Right atrium auricular region (tissue), 2 donors: ENCODE measurements around the gene OR13J1. TPM values are rescaled to one million over a fixed set of nuclear protein-coding genes. Genes with fewer than 3 reads are reported as not detected.
"Not testable (repeated sequence)": the region's sequence is repeated elsewhere in the genome, so short reads cannot be mapped to it uniquely, and the experiment has no call there.

ENCODE experiments used
- DNase-seq: peaks from one replicate; pipeline ENCODE4 v3.0.0-alpha.2; 2019; ENCODE audit warnings: low spot score
- H3K27ac ChIP-seq, 2 donors: fragments of 200-600 bp; sonication (generic); 1 replicate in 1 of 2; 2 replicates in 1 of 2; pipeline ENCODE4 v1.5.1; 2016 to 2019
- H3K27me3 ChIP-seq, 2 donors: fragments of 200-600 bp; sonication (generic); one replicate each; pipeline versions ENCODE4 v1.5.1 to v1.6.0; 2017 to 2019
- H3K36me3 ChIP-seq: fragments of 200-600 bp; sonication (generic); one replicate; pipeline ENCODE4 v1.5.1; 2016
- H3K4me1 ChIP-seq, 2 donors: fragments of 200-600 bp; sonication (generic); one replicate each; pipeline versions ENCODE4 v1.5.1 to v1.6.0; 2017 to 2019
- H3K4me3 ChIP-seq, 2 donors: fragments of 200-600 bp; sonication (generic); 1 replicate in 1 of 2; 2 replicates in 1 of 2; pipeline ENCODE4 v1.5.1; 2017 to 2019; ENCODE audit warnings: mild to moderate bottlenecking in 1 of 2, moderate library complexity in 1 of 2
- H3K9me3 ChIP-seq, 2 donors: fragments of 200-600 bp; sonication (generic); one replicate each; pipeline ENCODE4 v1.5.1; 2019
- CTCF ChIP-seq, 2 donors: fragments of 200-600 bp; sonication (generic); IDR thresholded peaks; one replicate each; pipeline ENCODE4 v1.5.1; 2019; ENCODE audit warnings: antibody characterized with exemption in 2 of 2
- total RNA-seq, 2 donors: library from RNA; depleted of rRNA; stranded (reverse); fragments of >200 nt; gene quantifications; one replicate each; pipeline ENCODE4 v1.1.0, GENCODE V29; 2016

OR13J1 gene
- total RNA-seq, 2 donors from 2014 or later: not detected

- DNase-seq: no peak
- Histone ChIP-seq H3K27me3 (no peaks in the 10 kb centered on the region), H3K9me3 (no peaks in the 10 kb centered on the region), H3K4me1 (peaks cover 0 to 3% of the 10 kb centered on the region in 2 donors), H3K36me3 (no peaks in the 10 kb centered on the region), H3K27ac (no peak overlapping the region), H3K4me3 (no peak overlapping the region)
- TF ChIP-seq CTCF (IDR thresholded peaks at IDR 0.05): no peak
Measured at GRCh38 chr9:35898337-35898736, 28.1 kb upstream of the OR13J1 start.

DNA sequence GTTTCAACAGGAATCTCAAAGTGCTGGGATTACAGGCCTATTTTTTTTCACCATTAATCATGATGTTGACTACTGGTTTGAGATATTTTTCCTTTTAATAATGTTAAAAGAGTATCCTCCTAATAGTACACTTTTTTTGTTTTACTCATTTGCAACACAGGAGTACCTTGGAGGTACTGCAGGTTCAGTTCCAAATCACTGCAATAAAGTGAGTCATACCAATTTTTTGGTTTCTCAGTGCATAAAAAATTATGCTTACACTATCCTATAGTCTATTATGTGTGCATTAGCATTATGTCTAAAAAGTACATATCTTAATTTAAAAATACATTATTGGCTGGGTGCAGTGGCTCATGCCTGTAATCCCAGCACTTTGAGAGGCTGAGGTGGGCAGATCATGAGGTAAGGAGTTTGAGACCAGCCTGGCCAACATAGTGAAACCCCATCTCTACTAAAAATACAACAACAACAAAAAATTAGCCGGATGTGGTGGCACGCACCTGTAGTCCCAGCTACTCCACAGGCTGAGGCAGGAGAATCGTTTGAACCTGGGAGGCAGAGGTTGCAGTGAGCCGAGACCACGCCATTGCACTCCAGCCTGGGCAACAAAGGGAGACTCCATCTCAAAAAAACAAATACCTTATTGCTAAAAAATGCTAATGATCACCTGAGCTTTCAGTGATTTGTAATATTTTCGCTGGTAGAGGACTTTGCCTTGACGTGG, 27.3 kb upstream of the OR13J1 start:
- H3K27ac ChIP-seq, H3K9me3 ChIP-seq, H3K4me1 ChIP-seq, H3K4me3 ChIP-seq, H3K27me3 ChIP-seq, H3K36me3 ChIP-seq, DNase-seq: not testable (repeated sequence)

- Histone ChIP-seq H3K4me1 (no peaks in the 10 kb centered on the region), H3K4me3 (no peak overlapping the region), H3K9me3 (no peaks in the 10 kb centered on the region), H3K27ac (no peak overlapping the region), H3K36me3 (no peaks in the 10 kb centered on the region), H3K27me3 (no peaks in the 10 kb centered on the region)
- DNase-seq: no peak
- TF ChIP-seq CTCF (IDR thresholded peaks at IDR 0.05): no peak
Measured at GRCh38 chr9:35896570-35896969, 26.4 kb upstream of the OR13J1 start.

DNA sequence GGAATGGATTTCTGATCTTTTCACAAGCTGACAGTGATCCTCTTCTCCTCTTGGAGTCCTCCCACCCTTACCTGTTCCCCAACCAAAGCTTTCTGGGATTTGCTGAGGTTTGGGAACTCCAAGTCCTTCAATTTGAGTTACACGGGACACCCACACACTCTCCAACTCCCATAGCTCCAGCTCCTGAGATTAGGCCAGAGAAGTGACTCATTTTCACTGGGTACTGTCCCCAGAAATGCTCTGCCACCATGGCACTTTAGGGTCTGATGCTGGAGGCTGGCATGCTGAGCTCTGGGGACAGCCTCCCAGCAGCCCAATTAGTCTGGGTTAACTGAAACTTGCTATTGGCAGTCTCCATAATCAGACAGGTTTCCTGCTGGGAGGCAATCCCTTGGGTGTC, 21.9 kb upstream of the OR13J1 start:
- Histone ChIP-seq H3K4me1 (no peaks in the 10 kb centered on the region), H3K9me3 (no peaks in the 10 kb centered on the region), H3K36me3 (no peaks in the 10 kb centered on the region), H3K27me3 (no peaks in the 10 kb centered on the region), H3K27ac (no peak overlapping the region), H3K4me3 (no peak overlapping the region)
- no peak for DNase-seq
- TF ChIP-seq CTCF (IDR thresholded peaks at IDR 0.05): no peak

DNA sequence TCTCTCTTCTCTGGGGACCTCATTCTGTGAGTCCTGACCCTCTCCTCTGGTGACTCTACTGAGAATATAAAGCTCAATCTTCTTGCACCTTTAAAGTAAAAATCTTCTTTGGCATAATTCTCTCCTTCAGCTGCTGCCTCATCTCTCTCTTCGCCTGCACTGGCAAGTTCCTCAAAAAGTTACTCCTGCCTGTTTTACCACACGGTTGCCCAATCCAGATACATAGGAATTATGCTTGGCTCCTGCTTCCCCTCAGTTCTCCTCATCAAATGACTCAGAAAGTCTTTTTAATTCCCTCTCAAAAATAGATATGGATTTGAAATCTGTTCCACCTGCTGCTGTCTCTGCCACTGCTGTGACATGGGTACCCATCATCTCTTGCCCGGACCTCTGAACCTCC, 21.4 kb upstream of the OR13J1 start:
- H3K9me3 ChIP-seq: no peaks in the 10 kb centered on the region

DNA sequence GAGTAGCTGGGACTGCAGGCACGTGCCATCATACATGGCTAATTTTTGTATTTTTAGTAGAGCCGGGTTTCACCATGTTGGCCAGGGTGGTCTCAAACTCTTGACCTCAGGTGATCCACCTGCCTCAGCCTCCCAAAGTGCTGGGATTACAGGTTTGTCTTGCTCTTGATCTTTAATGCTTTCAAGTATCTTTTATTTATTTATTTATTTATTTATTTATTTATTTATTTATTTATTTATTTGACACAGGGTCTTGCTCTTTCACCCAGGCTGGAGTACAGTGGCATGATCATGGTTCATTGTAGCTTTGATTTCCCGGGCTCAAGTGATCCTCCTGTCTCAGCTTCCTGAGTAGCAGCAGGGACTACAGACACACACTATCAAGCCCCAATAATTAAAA, 14.7 kb upstream of the OR13J1 start:
- not testable (repeated sequence) for H3K4me1 ChIP-seq, DNase-seq, H3K27me3 ChIP-seq, H3K4me3 ChIP-seq, H3K27ac ChIP-seq, H3K36me3 ChIP-seq, H3K9me3 ChIP-seq

More for the DNA sequence above, 21.4 kb upstream of the OR13J1 start:
- DNase-seq: no peak
- Histone ChIP-seq H3K36me3 (no peaks in the 10 kb centered on the region), H3K4me3 (no peak overlapping the region), H3K27me3 (no peaks in the 10 kb centered on the region), H3K4me1 (no peaks in the 10 kb centered on the region), H3K27ac (no peak overlapping the region)
- no peak for TF ChIP-seq CTCF (IDR thresholded peaks at IDR 0.05)

DNA sequence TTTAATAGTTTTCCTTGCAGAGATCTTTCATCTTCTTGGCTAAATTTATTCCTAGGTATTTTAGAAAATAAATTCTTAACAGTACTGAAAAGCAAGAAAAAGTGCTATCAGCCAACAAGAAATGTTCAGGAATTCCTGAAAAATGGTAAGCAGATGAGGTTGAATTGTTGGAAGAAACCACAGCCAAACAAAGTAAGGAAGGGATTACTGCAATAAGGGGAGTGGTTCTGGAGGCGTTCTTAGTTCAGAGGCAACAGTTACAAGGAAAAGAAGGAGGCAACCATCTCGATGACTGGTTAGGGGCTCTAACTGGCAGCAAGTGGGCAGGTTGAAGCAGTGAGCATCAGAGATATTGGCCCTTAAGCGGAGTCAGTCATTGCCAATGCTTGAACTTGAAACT, 12.8 kb upstream of the OR13J1 start:
- DNase-seq: no peak
- Histone ChIP-seq H3K4me1 (no peaks in the 10 kb centered on the region), H3K27ac (no peak overlapping the region), H3K36me3 (no peaks in the 10 kb centered on the region), H3K27me3 (no peaks in the 10 kb centered on the region), H3K9me3 (no peaks in the 10 kb centered on the region), H3K4me3 (no peak overlapping the region)
- TF ChIP-seq CTCF (IDR thresholded peaks at IDR 0.05): no peak
